VCaP (cell line): ENCODE results near the gene SURF1.

ENCODE experiments used
- H3K27ac ChIP-seq: fragments of 450-650 bp; 2 replicates; pipeline ENCODE4 v1.5.1; 2017
- CTCF ChIP-seq: fragments of 450-650 bp; conservative IDR thresholded peaks from 2 replicates; pipeline ENCODE4 v1.5.1; 2017; ENCODE audit warnings: mild to moderate bottlenecking, moderate library complexity

SURF1 gene

GRCh38 chr9:133347515-133347984, 8.7 kb downstream of the SURF1 start:
- H3K27ac ChIP-seq, result peak overlapping the region; percentile 98
- 0 out of 2 replicates have a peak, but pooled peaks have one; percentile 9 for TF ChIP-seq CTCF

GRCh38 chr9:133346021-133346785, 10.1 kb downstream of the SURF1 start:
- H3K27ac ChIP-seq, result peak overlapping the region; percentile 98

GRCh38 chr9:133345596-133345995, 10.7 kb downstream of the SURF1 start:
- no peak for TF ChIP-seq CTCF
- H3K27ac ChIP-seq, result no peak overlapping the region

More at GRCh38 chr9:133346021-133346785, 10.1 kb downstream of the SURF1 start:
- no peak for TF ChIP-seq CTCF

GRCh38 chr9:133344979-133345378, 11.3 kb downstream of the SURF1 start:
- TF ChIP-seq CTCF, result no peak
- no peak overlapping the region for H3K27ac ChIP-seq

- H3K27ac ChIP-seq, result no peak overlapping the region
- TF ChIP-seq CTCF, result no peak
These were observed 12.2 kb downstream of the SURF1 start for GRCh38 chr9:133344071-133344470.

- TF ChIP-seq CTCF, result 0 out of 2 replicates have a peak, but pooled peaks have one; percentile 23
- no peak overlapping the region for H3K27ac ChIP-seq
These were observed 13.7 kb downstream of the SURF1 start for GRCh38 chr9:133342570-133342969.

GRCh38 chr9:133342069-133342406, 14.2 kb downstream of the SURF1 start:
- peak; percentile 46 for TF ChIP-seq CTCF
- no peak overlapping the region; the same call in 1 of the 2 replicates for H3K27ac ChIP-seq
